CD4-positive, alpha-beta T cell treated with Interleukin-1 beta for 1 hour (primary cell): Measurements from ENCODE around the gene TMEM135.
"Not testable (repeated sequence)": the region's sequence is repeated elsewhere in the genome, so short reads cannot be mapped to it uniquely, and the experiment has no call there.

ENCODE experiments used
- DNase-seq, 2 donors: peaks; one replicate each; pipeline ENCODE4 v3.0.0-alpha.2; 2020 to 2022

Gene TMEM135

DNA sequence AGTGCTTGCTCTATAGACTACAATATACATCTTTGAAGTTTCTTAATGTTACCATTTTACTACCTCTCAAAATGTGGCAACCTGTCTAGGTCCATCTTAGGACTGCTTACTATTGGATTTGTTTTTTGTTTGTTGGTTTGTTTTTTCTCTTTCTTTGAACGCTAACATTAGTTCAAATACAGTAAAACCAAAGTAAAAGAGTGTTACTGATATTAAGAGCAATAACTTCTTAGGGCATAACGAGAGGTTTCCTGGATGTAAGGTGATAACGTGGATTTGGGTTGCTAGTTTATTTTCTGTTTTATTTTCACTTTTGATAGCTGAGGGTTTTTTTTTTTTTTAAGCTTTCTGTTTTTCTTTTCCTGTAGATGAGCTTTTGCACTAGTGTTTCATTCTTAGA, 43.6 kb downstream of the TMEM135 start:
- peak in 1 of 2 donors; percentile 33 for DNase-seq

DNA sequence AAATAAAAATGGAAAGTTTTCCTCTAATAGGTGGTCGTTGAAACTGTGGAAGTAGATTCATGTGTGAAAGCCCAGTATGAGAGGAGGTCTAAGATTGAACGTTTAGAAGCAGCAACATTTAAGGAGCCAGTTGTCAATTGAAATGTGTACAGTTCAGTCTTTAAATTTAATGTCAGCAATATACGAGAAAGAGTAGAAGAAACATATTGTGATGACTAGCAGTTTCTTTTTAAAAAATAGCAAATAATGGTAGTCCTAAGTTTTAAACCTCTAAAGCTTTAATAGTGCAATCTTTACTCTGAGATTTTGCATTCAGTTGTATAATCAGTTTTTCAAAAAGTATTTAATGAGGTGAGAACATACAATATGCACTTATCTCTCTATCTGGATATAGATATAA, 44.9 kb downstream of the TMEM135 start:
- DNase-seq, result no peak

DNA sequence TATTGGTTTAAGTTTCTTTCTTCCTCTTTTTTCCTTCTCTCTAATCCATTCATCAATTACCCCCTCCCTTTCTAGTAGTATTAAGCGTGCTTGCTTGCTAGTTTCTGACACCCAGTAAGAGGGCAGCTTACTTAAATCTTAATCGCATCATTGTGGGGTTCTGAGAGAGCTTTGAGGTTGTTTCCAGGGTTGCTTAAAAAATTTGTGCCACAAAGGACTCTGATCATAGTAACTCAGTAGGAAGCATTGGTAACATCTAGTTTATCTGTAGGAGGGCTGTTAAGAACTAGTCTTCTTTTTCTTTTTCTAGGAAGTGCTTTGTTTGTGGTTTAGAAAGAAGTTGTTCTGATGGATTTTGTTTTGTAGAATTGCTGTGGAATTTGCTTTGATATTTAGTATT, 45.3 kb downstream of the TMEM135 start:
- no peak for DNase-seq

- DNase-seq, result no peak
These were observed 54.4 kb downstream of the TMEM135 start for GRCh38 chr11:87092159-87092558.

- no peak for DNase-seq
These were observed 54.8 kb downstream of the TMEM135 start for GRCh38 chr11:87092567-87092966.

DNA sequence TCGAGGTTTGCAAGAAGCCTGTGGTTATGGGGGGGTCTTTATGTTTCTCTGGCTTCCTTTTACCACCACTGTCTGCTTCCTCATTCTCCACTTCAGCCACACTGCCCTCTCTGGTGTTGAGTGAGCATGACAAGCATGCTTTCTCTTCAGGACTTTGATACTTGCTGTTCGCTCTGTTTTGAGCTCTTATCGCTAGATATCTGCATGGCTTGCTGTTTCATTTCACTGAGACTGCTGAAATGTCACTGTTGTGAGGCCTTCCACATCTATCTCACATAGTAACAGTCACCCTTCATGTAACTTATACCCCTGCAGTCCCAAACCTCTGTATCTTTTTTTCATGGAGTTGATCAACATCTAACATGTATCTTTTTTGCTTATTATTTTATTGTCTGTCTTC, 59.8 kb downstream of the TMEM135 start:
- peak; percentile 24 to 55 for DNase-seq

- DNase-seq, result no peak
These were observed 64.3 kb downstream of the TMEM135 start for GRCh38 chr11:87101956-87102580.

- not testable (repeated sequence) for DNase-seq
These were observed 68.1 kb downstream of the TMEM135 start for GRCh38 chr11:87105826-87106225.

GRCh38 chr11:87107379-87107778, 69.6 kb downstream of the TMEM135 start:
- not testable (repeated sequence) for DNase-seq

- no peak for DNase-seq
These were observed 72.9 kb downstream of the TMEM135 start for GRCh38 chr11:87110443-87111131.

DNA sequence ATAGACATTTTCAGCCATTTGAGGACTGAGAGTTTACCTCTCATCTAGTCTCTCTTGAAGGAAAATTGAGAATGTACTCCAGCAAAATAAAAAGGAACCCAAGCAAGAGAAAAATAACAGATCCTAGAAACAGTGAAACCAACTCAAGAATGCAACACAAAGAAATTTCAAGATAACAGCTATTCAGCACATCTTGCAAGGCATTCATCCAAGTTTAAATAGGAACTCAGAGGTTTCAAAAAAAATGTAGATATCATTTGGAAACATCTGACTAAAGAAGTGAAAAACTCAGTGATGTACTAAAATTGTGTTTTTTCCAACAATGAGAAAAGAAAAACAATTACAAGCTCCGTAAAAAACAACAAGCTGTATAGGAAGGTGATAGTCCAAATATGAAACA, 76.4 kb downstream of the TMEM135 start:
- no peak for DNase-seq

DNA sequence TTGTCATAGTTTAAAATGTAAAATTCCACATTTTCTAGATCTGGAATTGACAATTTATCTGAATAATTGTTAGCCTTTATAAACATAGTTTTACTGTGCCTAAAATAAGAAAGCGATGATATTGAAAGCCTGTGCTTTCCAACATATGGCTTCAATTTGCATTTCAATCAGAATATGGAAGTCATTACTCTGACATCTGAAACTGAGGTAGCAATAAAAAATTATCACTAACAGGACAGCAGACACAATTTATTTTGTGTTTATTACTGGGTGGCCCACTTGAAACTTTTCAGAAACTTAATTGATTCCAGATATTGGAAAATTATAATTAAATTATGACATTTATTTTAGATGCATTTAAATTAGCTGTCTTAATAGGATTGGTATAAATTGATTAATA, 78.5 kb downstream of the TMEM135 start:
- no peak for DNase-seq

GRCh38 chr11:87120937-87121336, 83.2 kb downstream of the TMEM135 start:
- no peak for DNase-seq

DNA sequence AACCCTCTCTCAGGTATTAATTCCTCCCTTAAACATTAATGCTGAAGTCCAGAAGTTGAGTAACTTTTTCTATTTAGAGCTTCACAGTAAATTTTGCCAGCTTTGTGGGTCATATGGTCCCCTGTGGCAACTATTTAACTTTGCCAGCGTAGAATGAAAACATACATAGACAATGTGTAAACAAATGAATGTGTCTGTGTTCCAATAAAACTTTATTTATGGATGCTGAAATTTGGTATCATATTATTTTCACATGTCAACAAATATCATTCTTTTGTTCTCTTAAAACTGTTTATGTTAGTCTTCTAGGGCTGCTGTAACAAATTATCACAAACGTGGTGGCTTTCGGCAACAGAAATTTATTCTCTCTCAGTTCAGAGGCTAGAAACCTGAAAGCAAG, 85.1 kb downstream of the TMEM135 start:
- no peak for DNase-seq

DNA sequence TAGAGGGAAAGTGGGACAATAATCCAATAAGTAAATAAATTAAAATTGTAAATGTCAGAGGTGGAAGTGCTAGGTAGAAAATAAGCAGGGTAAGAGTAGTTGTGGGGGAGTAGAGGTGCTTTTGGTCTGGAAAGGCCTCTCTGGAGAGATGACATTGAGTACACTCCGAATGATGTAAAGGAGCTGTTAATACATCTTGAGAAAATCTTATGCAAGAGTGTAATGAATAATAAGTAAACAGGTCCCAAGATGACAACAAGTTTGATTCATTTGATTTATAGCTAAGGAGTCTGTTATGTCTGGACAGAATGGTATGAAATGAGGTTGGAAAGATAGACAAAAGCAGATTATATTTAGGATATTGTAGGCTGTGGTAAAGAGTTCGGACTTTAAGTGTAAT, 87.5 kb downstream of the TMEM135 start:
- no peak for DNase-seq

GRCh38 chr11:87127101-87127500, 89.4 kb downstream of the TMEM135 start:
- no peak for DNase-seq

DNA sequence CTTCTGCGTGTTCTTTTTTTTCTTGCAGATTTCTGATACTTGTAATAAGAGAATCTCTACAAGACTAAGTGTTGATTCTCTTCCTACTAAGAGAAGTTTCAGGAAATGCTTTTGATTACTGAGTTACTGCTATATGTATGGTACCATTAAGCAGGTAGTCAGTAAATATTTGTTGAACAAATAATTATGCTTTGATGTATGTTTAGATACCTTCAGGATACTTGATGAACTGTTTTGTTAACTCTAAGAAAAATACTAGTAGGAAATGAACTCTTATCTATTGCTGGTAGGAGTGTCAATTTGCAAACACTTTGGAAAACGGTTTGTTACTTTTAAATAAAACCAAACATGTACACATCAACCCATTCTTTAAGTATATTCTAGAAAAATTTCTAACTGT, 90.6 kb downstream of the TMEM135 start:
- no peak for DNase-seq

- DNase-seq, result no peak
These were observed 96.9 kb downstream of the TMEM135 start for GRCh38 chr11:87134524-87135106.

DNA sequence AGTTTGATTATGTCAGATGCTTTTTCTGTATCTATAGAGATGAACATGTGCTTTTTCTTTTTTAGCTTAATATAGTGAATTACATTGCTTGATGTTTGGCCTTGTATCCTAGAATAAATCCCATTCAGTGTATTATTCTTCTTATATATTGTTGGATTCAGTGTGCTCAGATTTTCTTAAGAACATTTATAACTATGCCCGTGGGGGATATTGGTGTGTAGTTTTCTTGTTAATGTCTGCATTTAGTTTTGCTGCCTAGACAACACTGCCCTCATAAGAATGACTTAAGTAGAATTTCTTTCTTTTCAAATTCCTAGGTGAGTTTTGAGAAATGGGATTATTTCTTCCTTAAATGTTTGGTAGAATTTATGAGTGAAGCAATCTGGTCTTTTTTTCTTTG, 98.5 kb downstream of the TMEM135 start:
- no peak for DNase-seq

DNA sequence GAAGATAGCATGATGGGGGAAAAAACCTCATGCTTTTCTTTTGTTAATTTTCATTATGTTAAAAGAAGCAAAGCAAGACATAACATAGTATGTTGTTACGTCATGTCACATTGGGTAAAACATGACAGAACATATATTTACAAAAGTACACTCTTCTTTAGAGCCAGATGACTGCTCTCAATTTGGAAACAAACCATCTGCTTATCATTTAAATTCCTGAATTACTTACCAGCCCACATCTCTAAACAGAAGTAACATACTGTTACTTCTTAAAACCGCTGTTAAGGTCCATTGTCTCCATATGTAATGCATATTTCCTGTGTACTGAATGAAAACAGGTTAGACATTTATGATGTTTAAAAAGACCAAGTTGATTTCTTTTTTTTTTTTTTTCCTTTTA, 100.0 kb downstream of the TMEM135 start:
- DNase-seq, result no peak

GRCh38 chr11:87139475-87139874, 101.7 kb downstream of the TMEM135 start:
- no peak for DNase-seq

- no peak for DNase-seq
These were observed 103.6 kb downstream of the TMEM135 start for GRCh38 chr11:87141322-87141721.

GRCh38 chr11:87141980-87142514, 104.3 kb downstream of the TMEM135 start:
- no peak for DNase-seq

GRCh38 chr11:87142594-87142993, 104.9 kb downstream of the TMEM135 start:
- no peak for DNase-seq
